ENCODE measurements around the gene GLRX. TPM values are rescaled to one million over a fixed set of nuclear protein-coding genes. Genes with fewer than 3 reads are reported as not detected.

The GLRX gene
- polyA plus RNA-seq, 1 of the 3 experiments (the other 2 are of a cell fraction), result 40.0 TPM

GRCh38 chr5:95823218-95823737 lies 752 bp upstream of the GLRX start:
- Histone ChIP-seq H3K4me1 (ENCODE audit: control insufficient read depth in 1 of 2, insufficient read depth in 2 of 2, low read depth in 1 of 2, low read length in 1 of 2) (peaks cover 9 to 22% of the 10 kb centered on the region in 2 experiments), H3F3A (replicated peaks; ENCODE audit: insufficient read depth) (peaks cover 18% of the 10 kb centered on the region), H3K27ac (ENCODE audit: low read depth in 2 of 2, low read length in 1 of 2) (peak overlapping the region; percentile 54 to 85; a peak in 3 of 4 replicates), H3K4me2 (peak overlapping the region; percentile 87), H3K36me3 (replicated peaks in 1 of 2; ENCODE audit: control insufficient read depth in 1 of 2, insufficient read depth in 2 of 2, low read length in 1 of 2) (no peaks in the 10 kb centered on the region), H3K79me2 (ENCODE audit: insufficient read depth) (peaks cover 14% of the 10 kb centered on the region; the same call in 1 of the 2 replicates), H2AFZ (ENCODE audit: low read depth) (peak overlapping the region; percentile 100), H3K9me2 (no peaks in the 10 kb centered on the region), H3K4me3 (ENCODE audit: low read depth in 2 of 2, low read length in 1 of 2) (0 out of 4 replicates have a peak overlapping the region, but pooled peaks of 1 of the 2 experiments have one; percentile 90), H4K20me1 (ENCODE audit: insufficient read depth) (no peaks in the 10 kb centered on the region), H3K9ac (peak overlapping the region; percentile 71; the same call in 1 of the 2 replicates), H3K27me3 (ENCODE audit: insufficient read depth) (no peaks in the 10 kb centered on the region), H3K9me3 (no peaks in the 10 kb centered on the region)
- WGBS (ENCODE audit: low lambda C conversion rate), result 62% methylated on average over 7 of the region's 7 CpGs
- no peak for DNase-seq
- POLR2A ChIA-PET, result interaction anchor here (1.0 kb wide), 1 partner anchor 91 kb away, joined by 4 read pairs; no protein-coding TSS in a partner anchor
- TF ChIP-seq EP300 (IDR thresholded peaks at IDR 0.05; ENCODE audit: borderline replicate concordance in 1 of 2, low read depth in 1 of 2, low read length in 1 of 2), result no peak
- no peak for TF ChIP-seq FOSL2 (IDR thresholded peaks at IDR 0.05; ENCODE audit: borderline replicate concordance, low read depth)
- no peak for TF ChIP-seq MXI1 (IDR thresholded peaks at IDR 0.05; ENCODE audit: low read depth, low read length)
- TF ChIP-seq POLR2AphosphoS5 (IDR thresholded peaks at IDR 0.05; ENCODE audit: low read depth, low read length), result no peak
- no peak for TF ChIP-seq TEAD4 (IDR thresholded peaks at IDR 0.05; ENCODE audit: borderline replicate concordance, insufficient read depth)
- TF ChIP-seq ZBTB33 (IDR thresholded peaks at IDR 0.05; ENCODE audit: borderline replicate concordance, low read depth), result no peak
- TF ChIP-seq TCF12 (IDR thresholded peaks at IDR 0.05), result no peak
- CTCF ChIA-PET, result interaction anchor here (0.9 to 4.4 kb wide), 8 partner anchors 11 to 180 kb away, joined by 3 to 20 read pairs (median 6); no protein-coding TSS in a partner anchor

GRCh38 chr5:95822043-95822541 lies 434 bp downstream of the GLRX start:
- CTCF ChIA-PET, result interaction anchor here (0.6 to 4.4 kb wide), 5 partner anchors 10 to 41 kb away, joined by 3 to 20 read pairs (median 6); no protein-coding TSS in a partner anchor
- H3K4me2 ChIP-seq, result peak overlapping the region; percentile 87
- H3K4me1 ChIP-seq (ENCODE audit: control insufficient read depth in 1 of 2, insufficient read depth in 2 of 2, low read depth in 1 of 2, low read length in 1 of 2), result peaks cover 9 to 22% of the 10 kb centered on the region in 2 experiments
- no peak for TF ChIP-seq RFX5 (IDR thresholded peaks at IDR 0.05; ENCODE audit: low read length)
- H3K9me2 ChIP-seq, result no peaks in the 10 kb centered on the region
- H3K79me2 ChIP-seq (ENCODE audit: insufficient read depth), result peaks cover 14% of the 10 kb centered on the region; the same call in 1 of the 2 replicates
- peak overlapping the region; percentile 72 to 90 for H3K4me3 ChIP-seq (ENCODE audit: low read depth in 2 of 2, low read length in 1 of 2)
- peak overlapping the region; percentile 100 for H2AFZ ChIP-seq (ENCODE audit: low read depth)
- POLR2A ChIA-PET, result interaction anchor here (1.0 kb wide), 1 partner anchor 90 kb away, joined by 4 read pairs; no protein-coding TSS in a partner anchor
- 3% methylated on average over 18 of the region's 19 CpGs for WGBS (ENCODE audit: low lambda C conversion rate)
- H3K9me3 ChIP-seq, result no peaks in the 10 kb centered on the region
- H3F3A ChIP-seq (replicated peaks; ENCODE audit: insufficient read depth), result peaks cover 18% of the 10 kb centered on the region
- DNase-seq, result peak; percentile 72
- peak overlapping the region; percentile 71 for H3K9ac ChIP-seq
- no peaks in the 10 kb centered on the region for H4K20me1 ChIP-seq (ENCODE audit: insufficient read depth)
- no peaks in the 10 kb centered on the region for H3K27me3 ChIP-seq (ENCODE audit: insufficient read depth)
- H3K36me3 ChIP-seq (replicated peaks in 1 of 2; ENCODE audit: control insufficient read depth in 1 of 2, insufficient read depth in 2 of 2, low read length in 1 of 2), result no peaks in the 10 kb centered on the region
- peak overlapping the region; percentile 74 to 85 for H3K27ac ChIP-seq (ENCODE audit: low read depth in 2 of 2, low read length in 1 of 2)

All from SK-N-SH (cell line).